ENCODE results near the gene MAFG.
A peak's percentile ranks its signal among the peaks of the same experiment; 100 is the strongest.

Gene MAFG

DNA sequence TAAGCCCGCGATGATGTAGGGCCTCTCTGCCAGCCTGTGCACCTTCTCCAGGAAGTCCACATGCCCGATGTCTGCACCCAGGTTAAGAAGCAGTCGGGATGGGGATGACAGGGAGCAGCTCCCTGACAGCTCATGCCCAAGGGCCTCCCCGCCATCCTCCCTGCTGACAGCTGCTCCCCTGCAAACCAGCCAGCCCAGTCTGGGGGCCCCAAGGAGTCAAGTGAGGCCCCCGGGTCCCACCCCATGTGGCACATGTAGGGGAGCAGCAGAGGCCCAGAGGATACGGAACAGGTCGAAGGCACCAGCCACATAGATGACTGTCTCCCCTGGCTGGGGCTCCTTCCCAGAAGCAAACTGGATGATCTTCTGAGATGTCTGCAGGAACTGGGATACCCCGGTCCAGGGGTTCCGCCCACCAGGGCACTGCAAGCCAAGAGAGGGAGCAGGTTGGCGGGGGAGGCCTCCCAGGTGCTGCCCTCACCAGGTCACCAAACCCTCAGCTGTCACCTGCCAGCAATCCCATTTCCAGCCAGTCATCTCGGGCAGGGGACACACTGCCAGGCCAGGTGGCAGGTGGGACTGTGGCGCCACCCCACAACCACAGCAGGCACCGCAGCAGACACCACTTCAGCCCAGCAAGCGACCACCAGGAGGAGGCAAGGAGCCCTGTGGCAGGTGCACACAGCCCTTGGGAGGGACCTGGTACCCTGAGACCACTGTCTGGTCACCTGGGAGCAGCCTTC, 20.9 kb downstream of the MAFG start:
- H3K9ac ChIP-seq (ENCODE audit: low read depth, low read length) = no peak overlapping the region
- no peaks in the 10 kb centered on the region for H3K4me1 ChIP-seq (ENCODE audit: control insufficient read depth, insufficient read depth, low read length)
- H3K36me3 ChIP-seq (ENCODE audit: control insufficient read depth, insufficient read depth, low read length) = peaks cover 26% of the 10 kb centered on the region
- peaks cover 7% of the 10 kb centered on the region for H3K27me3 ChIP-seq (ENCODE audit: control insufficient read depth, insufficient read depth, low read length)
- no peak overlapping the region for H3K4me3 ChIP-seq (ENCODE audit: low read depth, low read length)
- H3K9me3 ChIP-seq (ENCODE audit: control insufficient read depth, insufficient read depth, low read length) = no peaks in the 10 kb centered on the region

DNA sequence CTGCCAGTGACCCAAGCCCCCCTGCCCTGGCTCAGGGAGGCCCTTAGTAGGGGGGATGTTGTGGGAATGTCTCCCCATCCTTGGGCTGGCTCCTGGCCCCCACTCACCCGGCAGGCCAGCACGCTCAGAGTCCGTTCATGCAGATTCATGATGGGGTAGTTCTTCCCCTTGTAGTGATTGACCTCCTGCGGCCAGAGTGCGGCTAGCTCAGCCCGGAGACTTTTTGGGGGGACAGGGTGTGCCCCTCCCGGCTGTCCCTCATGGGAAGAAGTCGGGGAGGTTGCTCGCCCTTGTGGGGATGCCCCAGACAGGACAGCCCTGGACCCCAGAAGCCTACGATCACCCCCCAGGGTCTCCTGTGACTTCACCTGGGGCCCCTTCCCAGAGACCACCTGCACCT, 21.5 kb downstream of the MAFG start:
- Histone ChIP-seq H3K9me3 (ENCODE audit: control insufficient read depth, insufficient read depth, low read length) (no peaks in the 10 kb centered on the region), H3K27me3 (ENCODE audit: control insufficient read depth, insufficient read depth, low read length) (peaks cover 14% of the 10 kb centered on the region), H3K4me1 (ENCODE audit: control insufficient read depth, insufficient read depth, low read length) (no peaks in the 10 kb centered on the region), H3K9ac (ENCODE audit: low read depth, low read length) (no peak overlapping the region), H3K4me3 (ENCODE audit: low read depth, low read length) (no peak overlapping the region), H3K36me3 (ENCODE audit: control insufficient read depth, insufficient read depth, low read length) (peaks cover 26% of the 10 kb centered on the region)

DNA sequence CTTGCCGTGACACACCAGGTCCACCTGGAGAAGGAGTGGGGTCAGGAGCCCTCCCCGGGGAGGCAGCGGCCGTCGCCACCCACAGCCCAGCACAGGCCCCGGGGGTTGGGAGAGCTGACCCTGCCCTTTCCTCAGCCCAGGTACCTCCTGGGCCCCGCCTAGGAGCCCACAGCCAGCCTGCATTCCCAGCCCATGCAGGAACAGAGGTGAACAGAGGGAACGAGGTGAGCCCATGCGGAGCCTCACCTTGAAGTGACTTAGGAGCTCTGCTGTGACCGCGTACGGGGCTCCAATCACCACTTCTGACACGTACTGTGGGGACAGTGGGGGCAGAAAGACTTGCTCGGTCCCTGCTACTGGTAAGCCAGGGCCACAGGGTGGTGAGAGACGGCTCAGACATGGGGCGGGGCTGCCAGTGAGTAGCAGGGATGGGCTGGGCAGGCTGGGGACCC, 22.1 kb downstream of the MAFG start:
- H3K9ac ChIP-seq (ENCODE audit: low read depth, low read length) = no peak overlapping the region
- H3K9me3 ChIP-seq (ENCODE audit: control insufficient read depth, insufficient read depth, low read length) = no peaks in the 10 kb centered on the region
- H3K36me3 ChIP-seq (ENCODE audit: control insufficient read depth, insufficient read depth, low read length) = peaks cover 28% of the 10 kb centered on the region
- H3K4me1 ChIP-seq (ENCODE audit: control insufficient read depth, insufficient read depth, low read length) = no peaks in the 10 kb centered on the region
- peaks cover 14% of the 10 kb centered on the region for H3K27me3 ChIP-seq (ENCODE audit: control insufficient read depth, insufficient read depth, low read length)
- no peak overlapping the region for H3K4me3 ChIP-seq (ENCODE audit: low read depth, low read length)

DNA sequence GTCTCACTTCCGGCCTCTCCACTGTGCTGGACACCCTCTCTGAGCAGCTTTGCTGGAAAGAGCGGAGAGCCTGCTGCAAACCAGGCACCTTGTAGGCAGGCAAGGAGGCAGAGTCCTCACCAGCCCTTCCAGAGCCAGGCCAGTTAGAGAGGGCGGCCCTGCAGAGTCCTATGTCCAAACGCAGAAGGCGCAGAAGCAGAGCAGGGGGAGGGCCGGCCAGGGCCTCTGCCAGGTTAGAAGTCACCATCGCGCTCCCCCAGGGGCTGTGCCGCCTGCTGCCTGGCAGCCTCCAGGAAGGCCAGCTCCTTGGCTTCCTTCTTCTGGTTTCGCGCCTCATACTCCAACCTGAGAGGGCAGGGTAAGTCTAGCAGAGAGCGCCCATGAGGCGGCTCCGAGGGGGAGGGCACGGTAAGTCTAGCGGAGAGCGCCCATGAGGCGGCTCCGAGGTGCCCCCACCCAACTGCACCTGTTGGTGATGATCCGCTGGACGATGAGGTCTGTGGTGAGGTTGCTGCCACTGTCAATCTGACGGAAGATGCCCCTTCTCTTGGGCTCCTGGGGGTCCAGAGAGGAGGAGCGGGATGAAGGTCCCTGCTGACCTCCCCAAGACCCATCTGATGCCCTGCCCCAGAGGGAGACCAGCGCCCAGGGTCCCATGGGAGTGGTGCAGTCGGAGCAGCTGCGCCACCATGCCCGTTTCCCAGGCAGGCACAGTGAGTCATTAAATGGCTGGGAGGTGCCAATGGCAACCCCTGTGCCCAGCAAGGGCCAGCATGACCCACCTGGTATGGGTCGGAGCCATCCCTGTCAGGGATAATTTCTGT, 22.7 kb downstream of the MAFG start:
- Histone ChIP-seq H3K4me1 (ENCODE audit: control insufficient read depth, insufficient read depth, low read length) (no peaks in the 10 kb centered on the region), H3K27me3 (ENCODE audit: control insufficient read depth, insufficient read depth, low read length) (peaks cover 9% of the 10 kb centered on the region), H3K9me3 (ENCODE audit: control insufficient read depth, insufficient read depth, low read length) (no peaks in the 10 kb centered on the region), H3K9ac (ENCODE audit: low read depth, low read length) (no peak overlapping the region), H3K4me3 (ENCODE audit: low read depth, low read length) (no peak overlapping the region), H3K36me3 (ENCODE audit: control insufficient read depth, insufficient read depth, low read length) (peaks cover 31% of the 10 kb centered on the region)

DNA sequence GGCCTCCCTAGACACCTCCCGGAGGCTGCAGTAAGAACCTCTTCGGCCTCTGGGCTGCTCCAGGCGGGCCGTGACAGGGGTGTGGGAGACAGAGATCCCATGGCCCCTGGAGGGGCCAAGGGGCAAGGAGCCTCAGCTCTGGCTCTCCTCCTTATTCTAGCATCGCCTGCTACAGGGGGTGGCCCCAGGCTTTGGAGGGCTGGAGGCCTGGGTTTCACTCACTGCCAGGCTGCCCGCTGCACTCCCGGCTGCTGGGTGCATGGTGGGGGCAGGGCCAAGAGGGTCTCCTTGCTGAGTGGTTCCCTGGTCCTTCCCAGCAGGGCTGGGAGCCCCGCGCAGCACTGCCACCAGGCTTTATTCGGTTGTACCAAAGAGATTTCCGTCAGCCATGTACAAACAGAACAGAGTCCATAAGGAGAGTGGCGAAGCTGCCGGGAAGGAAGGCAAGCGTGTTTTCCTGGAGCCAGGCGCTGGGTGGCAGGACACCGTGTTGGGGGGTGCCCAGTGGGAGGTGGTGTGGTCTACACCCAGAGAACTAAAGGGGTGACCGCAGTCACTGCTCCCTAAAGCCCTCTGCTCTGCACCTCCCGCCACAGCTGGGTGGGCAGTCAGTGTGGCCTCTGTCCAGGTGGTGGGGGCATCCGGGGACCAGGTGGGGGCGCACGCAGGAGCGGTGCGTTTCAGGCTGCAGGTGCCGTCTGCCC, 23.5 kb downstream of the MAFG start:
- Histone ChIP-seq H3K4me1 (ENCODE audit: control insufficient read depth, insufficient read depth, low read length) (no peaks in the 10 kb centered on the region), H3K4me3 (ENCODE audit: low read depth, low read length) (no peak overlapping the region), H3K36me3 (ENCODE audit: control insufficient read depth, insufficient read depth, low read length) (peaks cover 38% of the 10 kb centered on the region), H3K9me3 (ENCODE audit: control insufficient read depth, insufficient read depth, low read length) (no peaks in the 10 kb centered on the region), H3K9ac (ENCODE audit: low read depth, low read length) (no peak overlapping the region), H3K27me3 (ENCODE audit: control insufficient read depth, insufficient read depth, low read length) (peaks cover 9% of the 10 kb centered on the region)

DNA sequence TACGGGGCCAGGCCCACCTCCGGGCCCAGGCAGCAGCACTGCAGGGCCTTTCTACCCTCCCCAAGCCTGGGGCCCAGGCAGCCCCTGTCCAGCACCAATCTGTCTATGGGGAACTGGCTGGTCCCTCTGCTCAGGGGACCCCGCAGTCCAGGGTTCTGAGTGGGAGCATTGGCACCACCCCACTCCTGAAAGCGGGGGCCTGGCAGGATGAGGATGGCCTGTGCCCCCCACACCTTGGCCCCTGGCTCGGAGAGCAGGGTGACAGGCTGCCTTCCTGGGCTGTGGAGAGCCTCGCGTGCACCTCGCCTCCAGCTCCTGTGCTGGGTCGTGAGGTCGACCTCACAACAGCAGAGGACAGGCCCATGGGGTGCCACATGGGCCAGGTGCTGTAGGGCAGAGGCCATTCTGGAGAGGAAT, 24.1 kb downstream of the MAFG start:
- H3K9me3 ChIP-seq (ENCODE audit: control insufficient read depth, insufficient read depth, low read length) = no peaks in the 10 kb centered on the region
- H3K9ac ChIP-seq (ENCODE audit: low read depth, low read length) = peak overlapping the region; percentile 24
- H3K27me3 ChIP-seq (ENCODE audit: control insufficient read depth, insufficient read depth, low read length) = peaks cover 9% of the 10 kb centered on the region
- peaks cover 43% of the 10 kb centered on the region for H3K36me3 ChIP-seq (ENCODE audit: control insufficient read depth, insufficient read depth, low read length)
- H3K4me3 ChIP-seq (ENCODE audit: low read depth, low read length) = no peak overlapping the region
- no peaks in the 10 kb centered on the region for H3K4me1 ChIP-seq (ENCODE audit: control insufficient read depth, insufficient read depth, low read length)

DNA sequence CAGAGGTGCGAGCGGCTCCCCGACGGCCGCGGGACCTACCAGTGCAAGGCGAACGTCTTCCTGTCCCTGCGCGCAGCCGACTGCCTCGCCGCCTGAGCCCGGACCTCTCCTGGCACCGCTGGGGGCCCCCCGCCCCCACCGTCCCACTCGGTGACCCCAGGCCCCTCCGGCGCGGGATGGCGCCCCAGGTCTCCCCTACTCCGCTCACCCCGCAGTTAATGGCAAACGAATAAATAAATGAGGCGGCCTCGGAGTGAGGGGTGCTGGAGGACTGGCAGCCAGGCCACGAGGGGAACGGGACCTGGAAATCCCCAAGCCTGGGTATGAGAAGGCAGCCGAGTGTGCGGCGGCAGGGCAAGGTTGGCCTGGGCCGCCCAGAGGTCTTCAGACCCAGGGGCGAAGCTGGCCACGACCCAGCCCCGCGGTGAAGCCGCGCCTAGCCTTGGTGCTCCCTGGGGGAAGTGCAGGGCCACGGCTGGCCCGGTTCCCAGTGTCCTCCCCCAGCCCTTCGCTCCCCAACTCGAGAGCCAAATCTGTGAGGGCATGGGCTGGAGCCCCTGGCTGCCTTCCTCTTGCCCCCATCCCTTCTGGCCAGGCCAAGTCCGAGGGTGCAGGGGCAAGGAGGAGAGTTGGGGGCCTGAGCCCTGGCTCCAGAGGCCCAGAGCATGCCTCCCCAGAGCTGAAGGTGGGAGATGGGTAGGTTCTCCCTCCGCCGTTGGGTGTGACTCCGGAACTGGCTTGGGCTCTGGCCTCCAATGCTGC, 24.7 kb downstream of the MAFG start:
- peak overlapping the region; percentile 37 for H3K9ac ChIP-seq (ENCODE audit: low read depth, low read length)
- peaks cover 9% of the 10 kb centered on the region for H3K27me3 ChIP-seq (ENCODE audit: control insufficient read depth, insufficient read depth, low read length)
- no peaks in the 10 kb centered on the region for H3K9me3 ChIP-seq (ENCODE audit: control insufficient read depth, insufficient read depth, low read length)
- H3K4me3 ChIP-seq (ENCODE audit: low read depth, low read length) = peak overlapping the region; percentile 30
- H3K4me1 ChIP-seq (ENCODE audit: control insufficient read depth, insufficient read depth, low read length) = no peaks in the 10 kb centered on the region
- H3K36me3 ChIP-seq (ENCODE audit: control insufficient read depth, insufficient read depth, low read length) = peaks cover 42% of the 10 kb centered on the region

DNA sequence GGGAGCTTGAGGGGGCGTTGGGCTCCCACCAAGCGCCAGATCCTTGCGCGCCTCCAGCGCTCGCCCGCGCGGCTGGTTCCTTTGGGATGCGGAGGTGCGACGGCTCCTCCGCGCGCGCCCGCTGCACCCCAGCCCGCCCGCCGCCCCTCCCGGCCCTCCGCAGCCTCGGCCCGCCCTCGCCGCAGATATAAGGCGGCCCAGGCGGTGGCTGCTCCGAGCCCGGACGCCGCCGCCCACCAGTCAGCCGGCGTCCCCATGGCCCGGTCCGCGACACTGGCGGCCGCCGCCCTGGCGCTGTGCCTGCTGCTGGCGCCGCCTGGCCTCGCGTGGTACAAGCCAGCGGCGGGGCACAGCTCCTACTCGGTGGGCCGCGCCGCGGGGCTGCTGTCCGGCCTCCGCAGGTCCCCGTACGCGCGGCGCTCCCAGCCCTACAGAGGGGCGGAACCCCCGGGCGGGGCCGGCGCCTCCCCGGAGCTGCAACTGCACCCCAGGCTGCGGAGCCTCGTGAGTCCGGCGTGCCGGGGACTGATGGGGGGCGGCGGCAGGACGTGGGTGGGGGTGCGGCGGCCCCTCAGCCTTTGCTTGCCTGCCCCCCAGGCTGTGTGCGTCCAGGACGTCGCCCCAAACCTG, 25.4 kb downstream of the MAFG start, which contains the start of gene NPB:
NPB (plus strand) TSS at position 216 of the 630 bp plus-strand sequence; CDS start at position 256, 40 bp downstream.
- Histone ChIP-seq H3K36me3 (ENCODE audit: control insufficient read depth, insufficient read depth, low read length) (peaks cover 37% of the 10 kb centered on the region), H3K9ac (ENCODE audit: low read depth, low read length) (peak within 1 kb of the TSS; percentile 37), H3K27me3 (ENCODE audit: control insufficient read depth, insufficient read depth, low read length) (peaks cover 9% of the 10 kb centered on the region), H3K4me1 (ENCODE audit: control insufficient read depth, insufficient read depth, low read length) (no peaks in the 10 kb centered on the region), H3K9me3 (ENCODE audit: control insufficient read depth, insufficient read depth, low read length) (no peaks in the 10 kb centered on the region), H3K4me3 (ENCODE audit: low read depth, low read length) (peak within 1 kb of the TSS; percentile 30)

DNA sequence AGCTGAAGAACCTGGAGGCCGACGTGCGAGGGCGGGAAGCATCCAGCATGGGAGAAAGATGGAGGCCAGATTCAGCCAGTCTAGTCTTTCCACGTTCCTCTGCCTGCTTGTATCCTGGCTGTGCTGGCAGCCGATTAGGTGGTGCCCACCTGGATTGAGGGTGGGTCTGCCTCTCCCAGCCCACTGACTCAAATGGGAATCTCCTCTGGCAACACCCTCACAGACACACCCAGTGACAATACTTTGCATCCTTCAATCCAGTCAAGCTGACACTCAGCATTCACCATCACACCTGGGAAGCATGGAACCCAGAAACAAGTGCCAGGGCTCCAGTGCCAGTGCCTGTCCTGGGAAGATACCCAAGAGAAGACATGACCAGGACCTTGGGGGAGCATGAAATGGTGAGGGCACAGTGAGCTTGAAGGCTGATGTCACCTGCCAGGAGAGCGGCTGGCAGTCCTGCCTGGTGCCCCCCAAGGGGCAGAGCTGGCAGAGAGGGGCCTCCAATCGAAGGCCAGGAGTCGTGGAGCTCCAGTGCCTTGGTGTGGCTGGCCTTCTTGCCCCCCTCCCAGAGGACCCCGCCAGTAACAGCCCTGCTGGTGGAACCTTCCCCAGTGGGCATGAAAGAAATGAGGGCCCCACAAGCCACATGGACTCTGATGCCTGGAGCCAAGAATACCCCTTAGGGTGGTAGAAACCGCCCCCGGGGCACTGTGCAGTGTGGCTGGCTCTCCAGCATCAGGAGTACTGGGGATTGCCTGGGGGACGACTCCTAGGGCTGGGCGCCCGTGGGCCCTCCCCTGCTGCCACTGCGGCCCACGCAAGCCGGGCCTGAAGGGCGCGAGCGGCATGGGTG, 26.1 kb downstream of the MAFG start:
- Histone ChIP-seq H3K36me3 (ENCODE audit: control insufficient read depth, insufficient read depth, low read length) (peaks cover 37% of the 10 kb centered on the region), H3K4me3 (ENCODE audit: low read depth, low read length) (no peak overlapping the region), H3K27me3 (ENCODE audit: control insufficient read depth, insufficient read depth, low read length) (peaks cover 9% of the 10 kb centered on the region), H3K9ac (ENCODE audit: low read depth, low read length) (no peak overlapping the region), H3K4me1 (ENCODE audit: control insufficient read depth, insufficient read depth, low read length) (no peaks in the 10 kb centered on the region), H3K9me3 (ENCODE audit: control insufficient read depth, insufficient read depth, low read length) (no peaks in the 10 kb centered on the region)

DNA sequence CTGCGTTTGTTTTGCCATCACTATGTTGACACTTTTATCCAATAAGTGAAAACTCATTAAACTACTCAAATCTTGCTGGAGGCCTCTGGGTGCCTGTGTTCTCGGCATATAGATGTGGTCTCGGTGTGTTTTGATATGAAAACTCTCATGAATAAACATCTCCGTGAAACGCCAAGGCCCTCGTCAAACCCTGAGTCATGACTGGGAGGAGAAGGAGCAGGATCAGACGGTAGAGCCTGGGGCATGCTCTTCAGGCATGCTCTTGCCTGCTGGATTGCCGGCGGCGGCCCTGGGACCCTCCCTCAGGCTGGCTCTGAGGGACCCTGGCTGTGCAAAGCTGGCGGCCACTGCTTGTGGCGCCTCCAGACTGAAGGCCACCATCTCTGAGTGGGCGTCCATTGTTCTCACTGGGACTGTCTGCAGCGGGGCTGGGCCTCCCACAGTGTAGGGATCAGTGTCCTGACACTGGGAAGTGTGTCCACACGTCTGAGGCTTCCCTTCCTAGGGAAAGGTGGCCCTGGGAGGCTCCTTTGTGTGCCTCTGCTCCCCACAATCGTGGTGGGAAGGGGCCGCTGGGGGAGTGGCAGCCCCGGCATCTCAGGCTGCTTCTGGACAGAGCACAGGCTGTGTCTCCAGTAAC, 27.2 kb downstream of the MAFG start:
- Histone ChIP-seq H3K27me3 (ENCODE audit: control insufficient read depth, insufficient read depth, low read length) (peaks cover 9% of the 10 kb centered on the region), H3K4me3 (ENCODE audit: low read depth, low read length) (no peak overlapping the region), H3K36me3 (ENCODE audit: control insufficient read depth, insufficient read depth, low read length) (peaks cover 39% of the 10 kb centered on the region), H3K9ac (ENCODE audit: low read depth, low read length) (no peak overlapping the region), H3K9me3 (ENCODE audit: control insufficient read depth, insufficient read depth, low read length) (no peaks in the 10 kb centered on the region), H3K4me1 (ENCODE audit: control insufficient read depth, insufficient read depth, low read length) (no peaks in the 10 kb centered on the region)
